ENCODE results near the gene ATXN7.

GRCh38 chr3:64008017-64008416, 144.3 kb downstream of the ATXN7 start:
- TF ChIP-seq POLR2AphosphoS5 (IDR thresholded peaks at IDR 0.05; ENCODE audit: low read depth, low read length) (no peak), REST (IDR thresholded peaks at IDR 0.05; ENCODE audit: insufficient read depth in 1 of 2, low read depth in 2 of 2, low read length in 2 of 2) (no peak), FOXP2 (optimal IDR thresholded peaks at IDR 0.05; ENCODE audit: borderline replicate concordance, extremely low read depth, extremely low read length, insufficient read depth) (no peak), SIN3A (IDR thresholded peaks at IDR 0.05; ENCODE audit: borderline replicate concordance, insufficient read depth, low read length) (no peak)

All from PFSK-1 (cell line).